Gastrocnemius medialis (tissue), 4 donors: Measurements from ENCODE around the gene PRMT7. TPM values are rescaled to one million over a fixed set of nuclear protein-coding genes. Genes with fewer than 3 reads are reported as not detected.

ENCODE experiments used
- ATAC-seq, 2 donors: fragments of 150-250 bp; one replicate each; pipeline ENCODE4 v1.9.1; 2016
- DNase-seq, 2 donors: peaks; one replicate each; pipeline ENCODE4 v3.0.0-alpha.2; 2019
- H3K27ac ChIP-seq, 4 donors: fragments of 200-600 bp; sonication (generic); 1 replicate in 1 of 4; 2 replicates in 3 of 4; pipeline ENCODE4 v1.5.1; 2016 to 2018; ENCODE audit warnings: mild to moderate bottlenecking in 2 of 4, moderate library complexity in 1 of 4
- H3K27me3 ChIP-seq, 3 donors: fragments of 200-600 bp; sonication (generic) in 2 of 3; 1 replicate in 1 of 3; 2 replicates in 2 of 3; pipeline versions ENCODE4 v1.5.1 to v1.6.0; 2016 to 2019; ENCODE audit warnings: mild to moderate bottlenecking in 1 of 3, moderate library complexity in 1 of 3
- H3K36me3 ChIP-seq, 2 donors: fragments of 200-600 bp; sonication (generic) in 1 of 2; one replicate each; pipeline ENCODE4 v1.5.1; 2017 to 2018
- H3K4me1 ChIP-seq, 2 donors: fragments of 200-600 bp; sonication (generic) in 1 of 2; one replicate each; pipeline ENCODE4 v1.5.1; 2016 to 2017; ENCODE audit warnings: mild to moderate bottlenecking in 2 of 2
- H3K4me3 ChIP-seq, 4 donors: fragments of 200-600 bp; sonication (generic) in 3 of 4; 1 replicate in 1 of 4; 2 replicates in 3 of 4; pipeline ENCODE4 v1.5.1; 2016 to 2019; ENCODE audit warnings: mild to moderate bottlenecking in 2 of 4
- H3K9me3 ChIP-seq, 3 donors: fragments of 200-600 bp; sonication (generic) in 2 of 3; 1 replicate in 1 of 3; 2 replicates in 2 of 3; pipeline ENCODE4 v1.5.1; 2016 to 2019
- POLR2A ChIP-seq, 2 donors: fragments of 450-650 bp; IDR thresholded peaks; one replicate each; pipeline ENCODE4 v1.6.1; 2017; ENCODE audit warnings: antibody characterized with exemption in 2 of 2, mild to moderate bottlenecking in 2 of 2, moderate library complexity in 2 of 2
- in situ Hi-C, 4 donors: fragments of 200-750 bp; cut with MboI; loops; one replicate each; pipeline versions ENCODE4 v1.15.0 to v1.8.0; 2017; ENCODE audit warnings: low sequenced_read_pairs in 4 of 4
- intact Hi-C: fragments of 100-400 bp; cut with DNase I; formaldehyde crosslinking; loops from one replicate; pipeline ENCODE4 v1.15.1; 2023; ENCODE audit warnings: low total_unique reads
- total RNA-seq, 4 donors: library from RNA; depleted of rRNA; stranded (reverse); fragments of >200 nt; gene quantifications; one replicate each; pipeline versions ENCODE4 v1.1.0 to v1.2.3, GENCODE V29; 2016
- TF ChIP-seq, protein P1 (sequence below), 5 experiments: fragments of 450-650 bp in 3 of 5; fragments of 200-600 bp in 2 of 5; sonication (generic) in 2 of 5; IDR thresholded peaks in 4 of 5; conservative IDR thresholded peaks in 1 of 5; 1 replicate in 4 of 5; 2 replicates in 1 of 5; pipeline ENCODE4 v1.5.1; 2016 to 2019; ENCODE audit warnings: antibody characterized with exemption in 5 of 5, mild to moderate bottlenecking in 3 of 5, moderate library complexity in 3 of 5

Gene PRMT7, protein sequence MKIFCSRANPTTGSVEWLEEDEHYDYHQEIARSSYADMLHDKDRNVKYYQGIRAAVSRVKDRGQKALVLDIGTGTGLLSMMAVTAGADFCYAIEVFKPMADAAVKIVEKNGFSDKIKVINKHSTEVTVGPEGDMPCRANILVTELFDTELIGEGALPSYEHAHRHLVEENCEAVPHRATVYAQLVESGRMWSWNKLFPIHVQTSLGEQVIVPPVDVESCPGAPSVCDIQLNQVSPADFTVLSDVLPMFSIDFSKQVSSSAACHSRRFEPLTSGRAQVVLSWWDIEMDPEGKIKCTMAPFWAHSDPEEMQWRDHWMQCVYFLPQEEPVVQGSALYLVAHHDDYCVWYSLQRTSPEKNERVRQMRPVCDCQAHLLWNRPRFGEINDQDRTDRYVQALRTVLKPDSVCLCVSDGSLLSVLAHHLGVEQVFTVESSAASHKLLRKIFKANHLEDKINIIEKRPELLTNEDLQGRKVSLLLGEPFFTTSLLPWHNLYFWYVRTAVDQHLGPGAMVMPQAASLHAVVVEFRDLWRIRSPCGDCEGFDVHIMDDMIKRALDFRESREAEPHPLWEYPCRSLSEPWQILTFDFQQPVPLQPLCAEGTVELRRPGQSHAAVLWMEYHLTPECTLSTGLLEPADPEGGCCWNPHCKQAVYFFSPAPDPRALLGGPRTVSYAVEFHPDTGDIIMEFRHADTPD
- total RNA-seq, result 10 to 100 TPM; 22.2 to 41.0 (median 32.8) TPM

DNA sequence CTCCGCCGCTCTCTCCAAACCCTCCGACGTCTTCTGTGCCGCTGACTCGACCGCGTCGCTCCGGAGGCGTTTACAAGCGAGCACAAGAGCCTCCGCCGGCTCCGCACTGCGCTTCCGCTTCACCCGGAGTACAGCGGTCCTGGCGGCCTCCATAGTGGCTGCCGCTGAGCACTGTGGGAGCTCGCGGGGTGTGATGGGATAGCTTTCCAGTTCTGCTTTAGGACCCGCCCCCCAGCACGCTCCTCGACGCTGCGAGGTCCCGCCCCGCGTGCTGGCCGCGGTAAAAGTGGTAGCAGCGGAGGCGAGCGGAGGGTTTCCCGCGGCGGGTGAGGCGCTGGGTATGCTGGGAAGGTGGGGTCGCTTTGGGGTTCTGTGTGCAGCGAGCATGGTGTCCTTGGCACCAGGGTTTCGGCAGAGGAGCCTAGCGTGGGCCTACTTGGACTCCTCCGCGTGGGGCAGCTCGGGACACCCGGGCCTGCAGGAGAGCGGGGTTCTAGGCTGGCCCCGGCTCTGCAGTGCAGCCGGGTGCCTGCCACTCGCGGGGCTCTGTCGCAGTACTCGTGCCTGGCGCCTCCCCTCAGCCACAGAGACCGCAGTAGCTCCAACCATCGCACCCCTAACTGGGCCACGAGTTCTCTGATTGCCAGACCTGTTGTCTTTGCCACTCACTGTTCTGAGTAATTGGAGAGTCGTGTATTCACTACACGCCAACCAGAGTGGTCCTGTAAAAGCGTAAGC, at the start of gene PRMT7, which contains the start of gene SLC7A6OS:
TSS of gene PRMT7 (plus strand) at position 246 of the 738 bp plus-strand sequence. CDS start 4,961 bp downstream, outside the sequence.
TSS of gene SLC7A6OS (minus strand) at position 173 of the 738 bp plus-strand sequence. CDS start at position 153, 20 bp downstream.
- peak within 1 kb of the TSS; percentile 87 to 91 (median 90) for H3K27ac ChIP-seq
- H3K4me3 ChIP-seq, result peak within 1 kb of the TSS; percentile 71 to 98 (median 82)
- in situ Hi-C loops (no loop called here), intact Hi-C loops (loop anchor here (1.0 to 5.0 kb wide), 3 partner anchors 23 to 64 kb away; partner anchors contain the start of genes PLA2G15 and SLC7A6)
- peak; percentile 87 to 88 for TF ChIP-seq POLR2A (IDR thresholded peaks at IDR 0.05)
- TF ChIP-seq, protein P1, sequence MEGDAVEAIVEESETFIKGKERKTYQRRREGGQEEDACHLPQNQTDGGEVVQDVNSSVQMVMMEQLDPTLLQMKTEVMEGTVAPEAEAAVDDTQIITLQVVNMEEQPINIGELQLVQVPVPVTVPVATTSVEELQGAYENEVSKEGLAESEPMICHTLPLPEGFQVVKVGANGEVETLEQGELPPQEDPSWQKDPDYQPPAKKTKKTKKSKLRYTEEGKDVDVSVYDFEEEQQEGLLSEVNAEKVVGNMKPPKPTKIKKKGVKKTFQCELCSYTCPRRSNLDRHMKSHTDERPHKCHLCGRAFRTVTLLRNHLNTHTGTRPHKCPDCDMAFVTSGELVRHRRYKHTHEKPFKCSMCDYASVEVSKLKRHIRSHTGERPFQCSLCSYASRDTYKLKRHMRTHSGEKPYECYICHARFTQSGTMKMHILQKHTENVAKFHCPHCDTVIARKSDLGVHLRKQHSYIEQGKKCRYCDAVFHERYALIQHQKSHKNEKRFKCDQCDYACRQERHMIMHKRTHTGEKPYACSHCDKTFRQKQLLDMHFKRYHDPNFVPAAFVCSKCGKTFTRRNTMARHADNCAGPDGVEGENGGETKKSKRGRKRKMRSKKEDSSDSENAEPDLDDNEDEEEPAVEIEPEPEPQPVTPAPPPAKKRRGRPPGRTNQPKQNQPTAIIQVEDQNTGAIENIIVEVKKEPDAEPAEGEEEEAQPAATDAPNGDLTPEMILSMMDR (IDR thresholded peaks at IDR 0.05 in 4 of 5, conservative IDR thresholded peaks at IDR 0.05 in 1 of 5), result peak in 4 of 5 experiments; percentile 25 to 62 (median 44)
- peaks cover 28 to 41% of the 10 kb centered on the region in 2 donors for H3K4me1 ChIP-seq
- H3K27me3 ChIP-seq, result no peaks in the 10 kb centered on the region
- no peaks in the 10 kb centered on the region for H3K9me3 ChIP-seq
- H3K36me3 ChIP-seq, result peaks cover 0 to 41% of the 10 kb centered on the region in 2 donors
- peak; percentile 84 to 88 for DNase-seq
- ATAC-seq, result peak; percentile 92 to 95

DNA sequence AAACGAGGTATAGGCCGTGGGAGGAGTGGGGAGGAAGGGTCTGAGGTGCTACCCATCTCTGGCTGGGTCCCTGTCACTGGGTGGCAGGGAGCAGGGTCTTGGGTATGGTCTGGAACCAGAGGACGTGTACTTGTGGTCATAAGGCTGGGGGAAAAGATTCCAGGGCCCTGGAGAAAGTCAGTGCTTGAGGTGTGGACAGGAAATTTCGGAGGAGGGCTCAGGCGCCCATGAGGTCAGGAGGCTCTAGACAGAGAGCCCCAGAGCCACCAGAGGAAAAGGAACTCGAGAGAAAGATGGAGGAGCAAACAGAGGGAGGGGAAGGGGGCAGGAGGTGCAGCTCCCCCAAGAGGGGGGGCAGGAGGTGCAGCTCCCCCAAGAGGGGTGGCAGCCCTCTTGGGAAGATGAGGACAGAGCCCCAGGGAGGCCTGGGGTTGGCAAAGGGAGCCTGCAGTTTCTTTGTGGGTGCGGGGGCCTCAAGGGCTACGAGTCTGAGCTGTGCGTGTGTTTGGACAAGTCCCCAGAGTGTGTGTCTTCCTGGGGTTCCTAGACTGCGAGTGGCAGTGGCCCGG, 47.2 kb upstream of the PRMT7 start:
- H3K27ac ChIP-seq, result peak overlapping the region; percentile 95 to 100 (median 99)
- TF ChIP-seq POLR2A (IDR thresholded peaks at IDR 0.05), result no peak
- in situ Hi-C loops (loop anchor here in 2 of 4 donors (5.0 kb wide), 2 partner anchors 64 to 69 kb away; no protein-coding TSS in a partner anchor), intact Hi-C loops (loop anchor here (2.0 to 5.0 kb wide), 2 partner anchors 19 to 49 kb away; partner anchors contain the start of genes PRMT7 and SLC7A6OS)
- H3K27me3 ChIP-seq, result no peaks in the 10 kb centered on the region
- DNase-seq (no peak), ATAC-seq (no peak)
- H3K36me3 ChIP-seq, result peaks cover 0 to 32% of the 10 kb centered on the region in 2 donors
- H3K4me1 ChIP-seq, result peaks cover 44 to 69% of the 10 kb centered on the region in 2 donors
- H3K9me3 ChIP-seq, result no peaks in the 10 kb centered on the region
- H3K4me3 ChIP-seq, result peak overlapping the region; percentile 84 to 96 (median 94)

DNA sequence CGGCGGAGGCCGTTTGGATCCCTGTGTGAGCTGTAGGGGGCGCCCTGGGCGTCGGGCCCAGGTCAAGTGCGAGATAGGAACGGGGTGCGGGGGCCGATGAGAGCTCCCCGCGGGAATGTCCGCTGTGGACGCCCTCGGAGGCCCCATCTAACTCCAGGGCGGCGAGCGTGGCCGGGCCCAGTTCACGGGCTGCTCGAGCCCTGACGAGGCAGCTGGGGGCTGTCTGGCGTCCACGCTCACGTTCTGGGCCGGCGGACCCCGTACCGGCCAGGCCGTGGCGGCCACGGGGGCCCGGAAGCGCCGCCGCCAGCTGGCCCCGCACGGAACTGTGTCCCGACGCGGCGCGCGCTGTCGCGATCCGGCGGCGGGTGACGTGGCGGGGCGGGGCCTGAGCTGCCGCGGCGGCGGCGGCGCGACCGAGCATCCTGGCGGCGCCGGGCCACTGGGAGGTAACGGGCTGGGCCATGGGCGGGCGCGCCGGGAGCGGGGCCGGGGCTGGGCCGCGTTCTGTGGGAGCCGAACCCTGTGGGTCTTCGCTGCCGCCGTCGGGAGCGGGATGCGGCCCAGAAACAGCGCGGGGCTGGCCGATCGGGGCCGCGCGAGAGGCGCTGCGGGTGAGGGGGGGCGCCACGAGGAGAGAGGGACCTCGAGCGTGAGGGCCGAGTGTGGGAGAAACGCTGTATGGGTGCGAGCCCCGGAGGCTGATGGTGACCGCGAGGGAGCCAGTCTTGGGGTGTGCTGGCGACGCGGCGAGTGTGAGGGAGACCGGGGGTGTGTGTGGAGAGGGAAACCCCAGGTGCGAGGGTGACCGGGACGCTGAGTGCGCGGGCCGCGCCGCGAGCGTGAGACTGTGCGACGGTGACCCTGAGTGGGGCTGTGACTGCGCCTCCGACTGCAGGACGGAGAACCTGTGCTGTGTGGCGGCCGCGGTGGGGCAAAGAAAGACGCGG, 46.4 kb upstream of the PRMT7 start, which contains the start of gene SLC7A6:
TSS of gene SLC7A6 (plus strand) at position 399 of the 950 bp plus-strand sequence. CDS start 10,201 bp downstream, outside the sequence.
- intact Hi-C loops, result loop anchor here (2.0 to 5.0 kb wide), 2 partner anchors 18 to 48 kb away; partner anchors contain the start of genes PRMT7 and SLC7A6OS
- Histone ChIP-seq H3K4me3 (peak within 1 kb of the TSS; percentile 84 to 96 (median 94)), H3K4me1 (peaks cover 43 to 69% of the 10 kb centered on the region in 2 donors), H3K27me3 (no peaks in the 10 kb centered on the region), H3K36me3 (peaks cover 0 to 35% of the 10 kb centered on the region in 2 donors), H3K27ac (peak within 1 kb of the TSS; percentile 95 to 100 (median 99)), H3K9me3 (no peaks in the 10 kb centered on the region)
- peak; percentile 49 to 55 for ATAC-seq
- TF ChIP-seq, protein P1 (IDR thresholded peaks at IDR 0.05 in 4 of 5, conservative IDR thresholded peaks at IDR 0.05 in 1 of 5), result peak; percentile 72 to 89 (median 83)
- peak; percentile 97 to 99 for TF ChIP-seq POLR2A (IDR thresholded peaks at IDR 0.05)
- in situ Hi-C loops, result loop anchor here in 2 of 4 donors (5.0 kb wide), 2 partner anchors 63 to 68 kb away; no protein-coding TSS in a partner anchor
- DNase-seq, result peak; percentile 53 to 76
